ENCODE data around the gene HOXB13. TPM values are rescaled to one million over a fixed set of nuclear protein-coding genes. Genes with fewer than 3 reads are reported as not detected.

HOXB13 gene
- total and polyA plus RNA-seq, 2 experiments from 2014 or later = not detected

- TF ChIP-seq EZH2 (IDR thresholded peaks at IDR 0.05; ENCODE audit: insufficient read depth, poor library complexity, severe bottlenecking) = peak; percentile 81
- TF ChIP-seq EZH2phosphoT487 (IDR thresholded peaks at IDR 0.05; ENCODE audit: insufficient read depth, low read depth) = peak; percentile 79
- DNase-seq = no peak
- Histone ChIP-seq H3K4me2 (ENCODE audit: unreplicated experiment) (no peak overlapping the region), H3K9ac (no peak overlapping the region), H2AFZ (no peak overlapping the region), H3K27ac (no peak overlapping the region), H3K9me2 (ENCODE audit: insufficient read depth) (no peaks in the 10 kb centered on the region), H3K36me3 (ENCODE audit: low read depth) (no peaks in the 10 kb centered on the region), H3K27me3 (replicated peaks; ENCODE audit: insufficient read depth) (peaks cover 98% of the 10 kb centered on the region), H3K79me2 (ENCODE audit: insufficient read depth) (no peaks in the 10 kb centered on the region), H4K20me1 (ENCODE audit: insufficient read depth) (no peaks in the 10 kb centered on the region), H3K9me3 (ENCODE audit: low read depth) (no peaks in the 10 kb centered on the region), H3K4me3 (no peak overlapping the region), H3F3A (ENCODE audit: insufficient read depth) (no peaks in the 10 kb centered on the region), H3K4me1 (ENCODE audit: insufficient read depth) (no peaks in the 10 kb centered on the region)
- in situ Hi-C loops (cut with MboI) = no loop called here
- WGBS, 2 experiments (ENCODE audit: low coverage in 1 of 2, low lambda C conversion rate in 2 of 2, missing lambda C conversion rate in 2 of 2) = 11 to 12% methylated on average over 22 of the region's 22 CpGs
Measured at GRCh38 chr17:48733632-48734328, 5.2 kb upstream of the HOXB13 start.

GRCh38 chr17:48732688-48733629 lies 4.4 kb upstream of the HOXB13 start:
- no peaks in the 10 kb centered on the region for H3K79me2 ChIP-seq (ENCODE audit: insufficient read depth)
- no peak overlapping the region for H3K27ac ChIP-seq
- 8 to 11% methylated on average over 43 to 46 of the region's 50 CpGs for WGBS, 2 experiments (ENCODE audit: low coverage in 1 of 2, low lambda C conversion rate in 2 of 2, missing lambda C conversion rate in 2 of 2)
- H3K27me3 ChIP-seq (replicated peaks; ENCODE audit: insufficient read depth) = peaks cover 99% of the 10 kb centered on the region
- H3K4me1 ChIP-seq (ENCODE audit: insufficient read depth) = no peaks in the 10 kb centered on the region
- no peak for DNase-seq
- H3K9me2 ChIP-seq (ENCODE audit: insufficient read depth) = no peaks in the 10 kb centered on the region
- TF ChIP-seq EZH2 (IDR thresholded peaks at IDR 0.05; ENCODE audit: insufficient read depth, poor library complexity, severe bottlenecking) = no peak
- no peak for TF ChIP-seq EZH2phosphoT487 (IDR thresholded peaks at IDR 0.05; ENCODE audit: insufficient read depth, low read depth)
- H4K20me1 ChIP-seq (ENCODE audit: insufficient read depth) = no peaks in the 10 kb centered on the region
- H3K4me3 ChIP-seq = no peak overlapping the region
- H2AFZ ChIP-seq = no peak overlapping the region
- no peaks in the 10 kb centered on the region for H3K36me3 ChIP-seq (ENCODE audit: low read depth)
- no peaks in the 10 kb centered on the region for H3K9me3 ChIP-seq (ENCODE audit: low read depth)
- H3F3A ChIP-seq (ENCODE audit: insufficient read depth) = no peaks in the 10 kb centered on the region
- in situ Hi-C loops (cut with MboI) = no loop called here
- H3K4me2 ChIP-seq (ENCODE audit: unreplicated experiment) = no peak overlapping the region
- H3K9ac ChIP-seq = no peak overlapping the region

- in situ Hi-C loops (cut with MboI) = no loop called here
Measured at GRCh38 chr17:48731355-48731754, 2.8 kb upstream of the HOXB13 start.

GRCh38 chr17:48730240-48730550 lies 1.6 kb upstream of the HOXB13 start:
- H3K79me2 ChIP-seq (ENCODE audit: insufficient read depth) = no peaks in the 10 kb centered on the region
- H3K4me2 ChIP-seq (ENCODE audit: unreplicated experiment) = no peak overlapping the region
- H3K27ac ChIP-seq = no peak overlapping the region
- DNase-seq = no peak
- in situ Hi-C loops (cut with MboI) = no loop called here
- TF ChIP-seq EZH2 (IDR thresholded peaks at IDR 0.05; ENCODE audit: insufficient read depth, poor library complexity, severe bottlenecking) (peak; percentile 53), EZH2phosphoT487 (IDR thresholded peaks at IDR 0.05; ENCODE audit: insufficient read depth, low read depth) (no peak)
- H3K36me3 ChIP-seq (ENCODE audit: low read depth) = no peaks in the 10 kb centered on the region
- 35 to 36% methylated on average over 3 of the region's 3 CpGs for WGBS, 2 experiments (ENCODE audit: low coverage in 1 of 2, low lambda C conversion rate in 2 of 2, missing lambda C conversion rate in 2 of 2)
- H4K20me1 ChIP-seq (ENCODE audit: insufficient read depth) = no peaks in the 10 kb centered on the region
- H3K27me3 ChIP-seq (replicated peaks; ENCODE audit: insufficient read depth) = peaks cover 99% of the 10 kb centered on the region
- no peaks in the 10 kb centered on the region for H3K9me2 ChIP-seq (ENCODE audit: insufficient read depth)
- no peaks in the 10 kb centered on the region for H3K9me3 ChIP-seq (ENCODE audit: low read depth)
- H3K9ac ChIP-seq = no peak overlapping the region
- no peaks in the 10 kb centered on the region for H3F3A ChIP-seq (ENCODE audit: insufficient read depth)
- H3K4me3 ChIP-seq = no peak overlapping the region
- H3K4me1 ChIP-seq (ENCODE audit: insufficient read depth) = no peaks in the 10 kb centered on the region
- H2AFZ ChIP-seq = no peak overlapping the region

More at GRCh38 chr17:48731355-48731754, 2.8 kb upstream of the HOXB13 start:
- Histone ChIP-seq H3K27me3 (replicated peaks; ENCODE audit: insufficient read depth) (peaks cover 99% of the 10 kb centered on the region), H2AFZ (no peak overlapping the region), H3K4me1 (ENCODE audit: insufficient read depth) (no peaks in the 10 kb centered on the region), H3K4me3 (no peak overlapping the region), H3K27ac (no peak overlapping the region), H3K36me3 (ENCODE audit: low read depth) (no peaks in the 10 kb centered on the region), H3K9ac (no peak overlapping the region), H3K9me3 (ENCODE audit: low read depth) (no peaks in the 10 kb centered on the region), H3F3A (ENCODE audit: insufficient read depth) (no peaks in the 10 kb centered on the region), H3K79me2 (ENCODE audit: insufficient read depth) (no peaks in the 10 kb centered on the region), H3K9me2 (ENCODE audit: insufficient read depth) (no peaks in the 10 kb centered on the region), H3K4me2 (ENCODE audit: unreplicated experiment) (no peak overlapping the region), H4K20me1 (ENCODE audit: insufficient read depth) (no peaks in the 10 kb centered on the region)
- no peak for DNase-seq
- TF ChIP-seq EZH2 (IDR thresholded peaks at IDR 0.05; ENCODE audit: insufficient read depth, poor library complexity, severe bottlenecking) (no peak), EZH2phosphoT487 (IDR thresholded peaks at IDR 0.05; ENCODE audit: insufficient read depth, low read depth) (no peak)
